CD4-positive, alpha-beta T cell treated with Interleukin-12 subunit alpha and Interleukin-12 subunit beta, for 1 hour (primary cell): ENCODE measurements around the gene RNF168.
A peak's percentile ranks its signal among the peaks of the same experiment; 100 is the strongest.
"Not testable (repeated sequence)": the region's sequence is repeated elsewhere in the genome, so short reads cannot be mapped to it uniquely, and the experiment has no call there.

Experiments
- DNase-seq: peaks from one replicate; pipeline ENCODE4 v3.0.0-alpha.2; 2020

RNF168 gene

DNA sequence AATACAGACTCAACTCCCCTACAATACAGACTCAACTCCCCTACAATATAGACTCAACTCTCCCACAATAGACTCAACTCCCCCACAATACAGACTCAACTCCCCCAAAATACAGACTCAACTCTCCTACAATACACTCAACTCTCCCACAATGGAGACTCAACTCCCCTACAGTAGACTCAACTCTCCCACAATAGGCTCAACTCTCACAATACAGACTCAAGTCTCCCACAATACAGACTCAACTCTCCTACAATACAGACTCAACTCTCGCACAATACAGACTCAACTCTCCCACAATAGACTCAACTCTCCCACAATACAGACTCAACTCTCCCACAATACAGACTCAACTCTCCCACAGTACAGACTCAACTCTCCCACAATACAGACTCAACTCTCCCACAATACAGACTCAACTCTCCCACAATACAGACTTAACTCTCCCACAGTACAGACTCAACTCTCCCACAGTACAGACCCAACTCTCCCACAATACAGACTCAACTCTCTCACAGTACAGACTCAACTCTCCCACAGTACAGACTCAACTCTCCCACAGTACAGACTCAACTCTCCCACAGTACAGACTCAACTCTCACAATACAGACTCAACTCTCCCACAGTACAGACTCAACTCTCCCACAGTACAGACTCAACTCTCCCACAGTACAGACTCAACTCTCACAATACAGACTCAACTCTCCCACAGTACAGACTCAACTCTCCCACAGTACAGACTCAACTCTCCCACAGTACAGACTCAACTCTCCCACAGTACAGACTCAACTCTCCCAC, 40.7 kb downstream of the RNF168 start:
- not testable (repeated sequence) for DNase-seq

DNA sequence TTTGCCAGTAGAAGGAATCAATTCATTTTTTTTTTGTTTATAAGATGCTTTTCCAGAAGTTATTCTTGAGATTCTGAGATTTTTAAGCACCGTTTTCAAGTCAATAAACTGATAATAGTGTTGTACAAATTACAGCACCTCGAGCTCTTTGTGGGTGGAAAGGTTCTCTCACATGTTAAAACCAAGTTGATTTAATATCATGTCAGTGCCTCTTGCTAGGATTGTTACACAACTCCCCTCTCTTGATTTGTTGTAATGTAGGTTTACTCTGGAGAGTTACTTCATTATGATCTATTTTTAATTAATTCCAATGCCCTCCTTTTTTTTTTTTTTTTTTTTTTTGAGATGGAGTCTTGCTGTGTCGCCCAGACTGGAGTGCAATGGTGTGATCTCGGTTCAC, 45.5 kb downstream of the RNF168 start:
- no peak for DNase-seq

DNA sequence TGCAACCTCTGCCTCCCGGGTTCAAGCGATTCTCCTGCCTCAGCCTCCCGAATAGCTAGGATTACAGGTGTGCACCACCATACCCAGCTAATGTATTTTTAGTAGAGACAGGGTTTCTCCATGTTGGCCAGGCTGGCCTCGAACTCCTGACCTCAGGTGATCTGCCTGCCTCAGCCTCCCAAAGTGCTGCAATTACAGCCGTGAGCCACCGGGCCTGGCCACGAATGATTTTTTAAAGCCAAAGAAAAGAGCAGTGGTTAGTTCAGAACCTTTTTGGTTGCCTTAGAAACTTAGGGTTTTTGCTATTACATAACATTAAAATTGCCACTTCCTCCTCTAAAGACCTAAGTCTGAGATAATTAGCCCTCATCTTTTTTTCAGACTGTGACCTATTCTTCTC, 46.1 kb downstream of the RNF168 start:
- peak; percentile 34 for DNase-seq

DNA sequence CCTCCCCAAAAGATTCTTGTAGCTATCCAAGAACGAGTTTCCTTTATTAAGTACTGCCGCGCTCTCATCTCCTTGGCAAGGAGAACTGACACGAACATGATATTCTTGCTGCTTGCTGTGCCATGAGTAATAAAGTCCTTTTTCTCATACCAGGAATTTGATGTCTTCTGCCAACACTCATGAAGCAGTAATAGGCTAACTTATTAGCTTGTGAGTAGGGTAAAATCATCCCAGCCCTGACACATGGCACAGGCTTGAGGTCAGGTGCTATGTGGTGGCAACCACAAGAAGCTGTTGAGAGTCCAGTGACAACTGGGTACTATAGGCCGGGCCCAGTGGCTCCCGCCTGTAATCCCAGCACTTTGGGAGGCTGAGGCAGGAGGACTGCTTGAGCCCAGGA, 48.6 kb downstream of the RNF168 start:
- no peak for DNase-seq

DNA sequence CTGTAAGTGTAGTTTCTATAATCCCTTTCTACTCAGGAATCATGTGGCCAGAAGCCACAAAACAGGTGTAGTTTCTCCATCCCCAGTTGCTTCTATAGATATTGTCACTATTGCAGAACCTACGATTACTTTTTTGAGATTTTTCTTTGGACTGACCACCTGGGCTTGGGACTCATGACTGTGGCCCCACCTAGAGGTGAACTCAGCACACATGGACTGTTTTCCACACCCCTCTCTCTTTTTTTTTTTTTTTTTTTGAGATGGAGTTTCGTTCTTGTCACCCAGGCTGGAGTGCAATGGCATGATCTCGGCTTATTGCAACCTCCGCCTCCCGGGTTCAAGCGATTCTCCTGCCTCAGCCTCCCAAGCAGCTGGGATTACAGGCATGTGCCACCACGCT, 58.2 kb downstream of the RNF168 start:
- DNase-seq: not testable (repeated sequence)

DNA sequence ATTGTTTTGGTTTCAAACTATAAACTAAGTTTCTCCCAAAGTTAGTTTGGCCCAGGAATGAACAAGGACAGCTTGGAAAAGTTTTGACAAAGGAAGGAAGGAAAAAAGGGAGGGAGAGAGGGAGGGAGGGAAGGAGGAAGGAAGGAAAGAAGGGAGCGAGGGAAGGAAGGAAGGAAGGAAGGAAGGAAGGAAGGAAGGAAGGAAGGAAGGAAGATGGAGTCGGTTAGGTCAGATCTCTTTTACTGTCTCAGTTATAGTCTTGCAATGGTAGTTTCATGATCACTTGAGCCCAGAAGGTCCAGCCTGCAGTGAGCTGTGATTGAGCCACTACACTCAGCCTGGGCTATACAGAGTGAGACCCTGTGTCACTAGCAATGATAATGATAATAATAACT, 59.1 kb downstream of the RNF168 start:
- DNase-seq: no peak

DNA sequence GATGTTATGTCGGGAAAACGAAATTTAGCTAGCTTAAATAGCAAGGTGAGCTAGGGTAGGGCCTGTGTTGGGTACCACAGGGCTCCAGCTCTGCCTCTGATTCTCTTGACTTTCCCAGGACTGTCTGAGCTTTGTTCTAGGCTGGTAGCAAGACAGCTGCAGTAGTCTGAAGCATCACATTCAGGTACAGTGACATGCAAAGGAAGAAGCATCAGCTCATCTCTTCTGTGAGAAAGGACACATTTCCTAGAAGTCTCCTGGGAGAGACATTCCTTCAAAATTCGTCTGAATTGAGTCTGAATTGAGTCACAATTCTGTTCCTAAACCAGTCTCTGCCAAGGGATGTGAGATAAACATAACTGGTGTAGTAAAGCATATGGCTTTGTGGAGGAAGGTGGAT, 62.9 kb downstream of the RNF168 start:
- no peak for DNase-seq

DNA sequence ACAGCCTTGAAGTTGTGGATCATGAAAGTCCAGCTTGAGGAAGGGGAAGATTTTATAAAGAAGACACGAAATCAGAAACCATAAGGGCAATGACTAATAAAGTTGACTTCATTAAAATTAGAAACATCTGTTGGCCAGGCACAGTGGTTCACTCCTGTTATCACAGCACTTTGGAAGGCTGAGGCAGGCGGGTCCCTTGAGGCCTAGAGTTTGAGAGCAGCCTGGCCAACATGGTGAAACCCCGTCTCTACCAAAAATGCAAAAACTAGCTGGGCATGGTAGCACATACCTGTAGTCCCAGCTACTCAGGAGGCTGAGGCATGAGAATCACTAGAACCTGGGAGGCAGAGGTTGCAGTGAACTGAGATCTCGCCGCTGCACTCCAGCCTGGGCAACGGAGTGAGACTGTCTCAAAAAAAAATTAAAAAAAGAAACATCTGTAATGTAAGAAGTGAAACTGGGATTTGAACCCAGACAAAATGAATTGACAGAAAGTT, 63.5 kb downstream of the RNF168 start:
- no peak for DNase-seq

DNA sequence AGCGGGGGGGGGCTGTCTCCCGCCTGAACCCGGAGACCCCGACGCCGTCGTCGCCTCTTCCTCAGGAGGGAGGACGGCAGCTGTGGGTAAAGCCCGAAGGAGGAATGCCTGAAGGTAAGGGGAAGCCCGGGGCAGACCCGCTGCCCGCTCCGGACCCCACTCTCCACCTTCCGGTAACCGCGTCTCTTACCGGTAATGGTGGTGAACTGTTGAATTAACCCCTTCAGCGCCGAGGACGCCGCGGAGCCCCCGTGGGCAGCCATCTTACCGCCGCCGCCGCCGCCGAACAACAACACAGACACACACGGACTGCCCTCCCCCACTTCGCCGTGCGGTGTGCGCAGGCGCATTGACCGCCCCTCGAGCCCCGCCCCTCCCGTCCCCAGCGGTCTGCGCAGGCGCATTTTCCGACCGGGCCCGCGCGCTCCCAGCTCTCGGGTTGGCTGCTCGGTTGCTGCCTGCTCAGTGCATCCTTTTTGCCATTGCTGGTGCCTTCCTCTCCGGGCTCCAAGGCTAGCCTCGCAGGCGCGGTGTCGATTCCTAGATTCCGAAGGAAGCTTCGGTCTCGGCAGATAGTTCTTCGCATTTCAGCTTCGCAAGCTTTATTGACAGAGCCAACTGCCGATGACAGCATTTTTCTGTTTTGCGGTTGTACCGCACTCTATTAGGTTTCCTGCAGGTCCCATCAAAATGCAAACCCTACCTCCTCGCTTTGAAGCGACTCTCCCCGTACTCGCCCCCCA, 71.3 kb downstream of the RNF168 start, which contains the start of gene UBXN7:
Gene UBXN7, minus strand, starts transcription at position 291 of the 743 bp plus-strand sequence. Its CDS starts 28 bp downstream, at position 263.
- DNase-seq: peak; percentile 97

DNA sequence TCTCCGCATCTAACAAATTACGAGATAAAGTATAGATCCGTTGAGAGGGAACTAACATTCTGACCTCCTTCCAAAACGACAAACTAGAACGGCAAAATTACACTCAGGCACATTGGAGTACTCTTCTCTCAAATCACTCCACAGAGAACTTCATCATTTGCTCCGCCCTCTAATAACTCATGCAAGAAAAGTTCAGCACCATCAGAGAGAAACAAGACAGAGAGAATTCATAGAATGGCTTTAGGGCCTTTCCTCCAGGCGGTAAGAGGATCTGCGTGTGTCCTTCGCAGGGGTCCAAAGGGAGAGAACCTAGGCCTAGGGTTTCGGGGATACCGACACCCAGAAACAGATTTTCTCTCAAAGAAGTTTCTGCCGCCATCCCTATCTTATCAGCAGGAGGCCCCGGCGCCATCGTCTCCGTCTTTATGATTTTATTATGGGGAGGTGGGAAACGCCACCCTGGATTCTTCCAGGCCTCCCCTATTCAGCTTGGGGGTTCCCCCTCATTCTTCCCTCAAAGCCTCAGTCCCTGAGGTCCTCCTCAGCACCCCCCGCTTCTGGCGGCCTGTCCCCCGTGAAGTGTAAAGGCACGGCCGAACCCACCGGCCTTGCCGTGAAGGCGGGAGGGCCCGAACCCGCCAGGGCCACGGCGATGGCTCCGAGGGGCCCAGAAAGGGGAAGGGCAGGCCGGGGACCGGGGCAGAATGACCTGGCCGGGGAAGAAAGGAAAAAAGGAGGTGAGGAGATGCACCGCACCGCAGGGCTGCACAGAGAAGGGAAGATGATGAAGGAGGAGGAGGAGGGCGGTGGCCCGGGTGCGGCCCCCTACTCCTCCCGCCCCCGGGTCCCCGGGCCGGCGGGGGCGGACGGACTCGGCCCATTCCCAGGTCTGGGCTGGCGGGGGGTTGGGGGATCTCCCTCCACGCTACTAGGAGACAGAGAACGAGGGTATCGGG, 72.1 kb downstream of the RNF168 start:
- DNase-seq: peak; percentile 37

DNA sequence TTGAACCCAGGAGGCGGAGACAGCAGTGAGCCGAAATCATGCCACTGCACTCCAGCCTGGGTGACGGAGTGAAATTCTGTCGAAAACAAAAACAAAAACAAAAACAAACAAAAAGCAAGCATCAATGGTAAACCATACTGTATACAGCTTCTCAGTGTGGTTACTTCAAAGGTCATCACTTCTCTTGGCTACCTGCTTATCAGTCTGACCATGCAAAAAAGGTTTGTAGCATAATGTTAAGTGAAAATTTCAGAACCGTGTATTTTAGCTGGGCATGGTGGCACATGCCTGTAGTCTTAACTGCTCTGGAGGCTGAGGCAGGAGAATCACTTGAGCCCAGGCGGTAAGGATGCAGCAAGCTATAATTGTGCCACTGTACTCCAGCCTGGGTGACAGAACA, 75.5 kb downstream of the RNF168 start:
- no peak for DNase-seq

DNA sequence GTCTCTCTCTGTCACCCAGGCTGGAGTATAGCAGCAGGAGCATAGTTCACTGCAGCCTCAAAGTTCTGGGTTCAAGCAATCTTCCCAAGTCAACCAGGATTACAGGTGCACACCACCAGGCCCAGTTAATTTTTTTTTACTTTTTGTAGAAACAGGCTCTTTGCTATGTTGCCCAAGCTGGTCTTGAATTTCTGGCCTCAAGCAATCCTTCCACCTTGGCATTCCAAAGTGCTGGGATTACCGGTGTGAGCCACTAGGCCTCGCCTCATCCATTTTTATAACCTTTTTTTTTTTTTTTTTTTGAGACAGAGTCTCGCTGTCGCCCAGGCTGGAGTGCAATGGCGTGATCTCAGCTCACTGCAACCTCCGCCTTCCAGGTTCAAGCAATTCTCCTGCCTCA, 79.1 kb downstream of the RNF168 start:
- DNase-seq: not testable (repeated sequence)

DNA sequence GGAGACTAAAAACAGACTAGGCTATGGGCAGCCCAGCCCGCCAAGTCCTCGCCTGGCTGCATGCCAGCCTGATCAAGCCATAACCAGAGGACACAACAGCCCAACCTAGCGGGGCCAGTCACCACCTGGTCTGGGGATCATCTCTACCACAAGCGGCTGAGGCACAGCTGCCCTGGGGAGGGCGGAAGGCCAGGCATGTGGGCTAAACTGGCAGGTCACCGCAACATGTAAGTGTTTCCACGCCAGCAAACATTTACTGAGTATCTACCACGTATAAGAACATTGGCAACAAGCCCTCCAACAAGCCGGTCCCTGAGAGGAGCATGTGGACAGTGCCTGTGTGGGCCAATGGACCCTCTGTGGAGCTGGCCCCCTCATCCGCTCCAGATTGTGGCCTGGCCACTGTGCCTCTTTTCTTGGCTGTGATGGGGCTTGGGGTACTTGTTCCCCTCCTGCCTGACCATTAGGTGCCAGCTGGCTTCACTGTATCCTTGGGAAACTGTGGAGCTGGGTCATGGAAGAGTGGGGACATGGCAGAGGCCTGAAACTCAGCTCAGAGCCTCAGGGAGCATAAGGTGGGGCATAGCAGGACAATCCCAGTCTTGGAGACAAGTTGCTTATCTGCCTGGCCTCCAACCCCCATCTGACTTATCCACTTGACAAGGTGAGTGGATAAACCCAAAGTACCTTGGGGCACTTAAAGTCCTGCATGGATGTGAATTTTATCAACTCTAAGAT, 80.4 kb downstream of the RNF168 start:
- DNase-seq: no peak

DNA sequence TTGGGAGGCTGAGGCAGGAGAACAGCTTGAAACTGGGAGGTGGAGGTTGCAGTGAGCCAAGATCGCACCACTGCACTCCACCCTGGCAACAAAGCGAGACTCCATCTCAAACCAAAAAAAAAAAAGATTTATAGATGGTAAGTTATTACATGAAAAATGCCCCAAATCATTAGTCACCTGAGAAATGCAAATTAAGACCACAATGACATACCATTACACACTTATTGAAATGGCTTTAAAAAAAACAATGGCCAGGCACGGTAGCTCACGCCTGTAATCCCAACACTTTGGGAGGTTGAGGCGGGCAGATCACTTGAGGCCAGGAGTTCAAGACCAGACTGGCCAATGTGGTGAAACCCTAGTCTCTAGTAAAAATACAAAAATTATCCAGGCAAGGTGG, 81.9 kb downstream of the RNF168 start:
- DNase-seq: not testable (repeated sequence)

DNA sequence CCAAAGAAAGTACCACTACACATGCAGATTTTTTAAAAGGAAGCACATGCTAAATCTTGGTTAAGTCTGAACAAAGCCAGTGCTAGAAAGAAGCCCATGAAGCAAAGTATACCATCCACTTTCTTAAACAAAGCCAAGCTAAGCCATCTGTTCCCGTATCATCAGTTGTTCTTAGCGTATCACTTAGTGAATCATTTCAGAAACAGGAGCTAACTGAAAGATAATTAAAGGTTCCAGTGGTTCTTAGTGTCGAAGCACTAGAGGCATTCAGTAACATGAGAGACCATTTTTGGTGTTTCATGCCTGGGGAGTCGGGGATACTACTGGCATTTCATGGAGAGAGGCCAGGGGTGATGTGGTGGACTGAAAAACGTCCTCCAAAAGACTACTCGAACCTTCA, 84.2 kb downstream of the RNF168 start:
- DNase-seq: no peak
